GM18867 (cell line): ENCODE results near the gene DCTN1.
A peak's percentile ranks its signal among the peaks of the same experiment; 100 is the strongest.
"Not testable (repeated sequence)": the region's sequence is repeated elsewhere in the genome, so short reads cannot be mapped to it uniquely, and the experiment has no call there.

Source experiments
- ATAC-seq: cut with Tn5 transposase; IDR thresholded peaks from one replicate; pipeline ENCODE4 v1.9.1; 2021; ENCODE audit warnings: mild to moderate bottlenecking, moderate library complexity; ENCODE audit not compliant: unreplicated experiment

Gene DCTN1

GRCh38 chr2:74379851-74380789 lies at the start of gene DCTN1:
TSS of gene DCTN1 (minus strand) at chr2:74380311. CDS start at chr2:74380037, 274 bp downstream.
- ATAC-seq: peak; percentile 46

- no peak for ATAC-seq
Observed at GRCh38 chr2:74428675-74429074, 48.6 kb upstream of the DCTN1 start.

- ATAC-seq: no peak
Observed at GRCh38 chr2:74427551-74427950, 47.4 kb upstream of the DCTN1 start.

GRCh38 chr2:74426181-74426758 lies 46.2 kb upstream of the DCTN1 start:
- ATAC-seq: no peak

GRCh38 chr2:74425523-74425922 lies 45.4 kb upstream of the DCTN1 start:
- no peak for ATAC-seq

GRCh38 chr2:74424995-74425406 lies 44.9 kb upstream of the DCTN1 start:
- no peak for ATAC-seq

GRCh38 chr2:74424139-74424992 lies 44.3 kb upstream of the DCTN1 start:
- ATAC-seq: no peak

GRCh38 chr2:74423231-74424095 lies 43.4 kb upstream of the DCTN1 start:
- ATAC-seq: no peak

- peak; percentile 95 for ATAC-seq
Observed at GRCh38 chr2:74421221-74421870, 41.2 kb upstream of the DCTN1 start, which contains the start of the genes C2orf81 and WDR54. TSS of gene C2orf81 (minus strand) at chr2:74421619. CDS start at chr2:74421560, 59 bp downstream. TSS of gene WDR54 (plus strand) at chr2:74421730. CDS start at chr2:74422154, 424 bp downstream.

GRCh38 chr2:74420443-74421103 lies 40.5 kb upstream of the DCTN1 start:
- not testable (repeated sequence) for ATAC-seq

- ATAC-seq: no peak
Observed at GRCh38 chr2:74420006-74420405, 39.9 kb upstream of the DCTN1 start.

GRCh38 chr2:74419345-74419744 lies 39.2 kb upstream of the DCTN1 start:
- no peak for ATAC-seq

- ATAC-seq: no peak
Observed at GRCh38 chr2:74418312-74418711, 38.2 kb upstream of the DCTN1 start.

- no peak for ATAC-seq
Observed at GRCh38 chr2:74417763-74418162, 37.7 kb upstream of the DCTN1 start.

- no peak for ATAC-seq
Observed at GRCh38 chr2:74417197-74417596, 37.1 kb upstream of the DCTN1 start.

GRCh38 chr2:74416778-74417177 lies 36.7 kb upstream of the DCTN1 start:
- no peak for ATAC-seq

GRCh38 chr2:74415762-74416395 lies 35.8 kb upstream of the DCTN1 start:
- ATAC-seq: no peak

- no peak for ATAC-seq
Observed at GRCh38 chr2:74414881-74415761, 35.0 kb upstream of the DCTN1 start.
